Suprapubic skin (tissue), 4 donors: ENCODE data around the gene DNPH1.

ENCODE experiments used
- CTCF ChIP-seq, 2 donors: fragments of 200-600 bp in 1 of 2; fragments of 450-650 bp in 1 of 2; sonication (generic) in 1 of 2; IDR thresholded peaks; one replicate each; pipeline ENCODE4 v1.5.1; 2016 to 2019; ENCODE audit warnings: antibody characterized with exemption in 2 of 2, mild to moderate bottlenecking in 1 of 2, moderate library complexity in 1 of 2
- EP300 ChIP-seq: sonication (generic); formaldehyde crosslinking; IDR thresholded peaks from one replicate; pipeline ENCODE4 v1.6.1; 2017; ENCODE audit warnings: antibody characterized with exemption
- POLR2A ChIP-seq, 2 donors: fragments of 450-650 bp; IDR thresholded peaks; one replicate each; pipeline ENCODE4 v1.6.1; 2017; ENCODE audit warnings: antibody characterized with exemption in 2 of 2, mild to moderate bottlenecking in 2 of 2, moderate library complexity in 2 of 2
- POLR2AphosphoS5 ChIP-seq, 3 donors: sonication (generic); formaldehyde crosslinking; IDR thresholded peaks; one replicate each; pipeline ENCODE4 v1.6.1; 2017; ENCODE audit warnings: antibody characterized with exemption in 3 of 3

GRCh38 chr6:43221046-43221972 lies 8.0 kb downstream of the DNPH1 start:
- TF ChIP-seq CTCF (IDR thresholded peaks at IDR 0.05): no peak
- TF ChIP-seq EP300: no peak
- no peak for TF ChIP-seq POLR2A (IDR thresholded peaks at IDR 0.05)
- TF ChIP-seq POLR2AphosphoS5 (IDR thresholded peaks at IDR 0.05): no peak
